SU-DHL-6 (cell line): ENCODE data around the gene LASP1.
A peak's percentile ranks its signal among the peaks of the same experiment; 100 is the strongest.
"Not testable (repeated sequence)": the region's sequence is repeated elsewhere in the genome, so short reads cannot be mapped to it uniquely, and the experiment has no call there.

Experiments
- H2AFZ ChIP-seq: fragments of 200-600 bp; sonication (generic); 2 replicates; pipeline ENCODE4 v1.6.1; 2014; ENCODE audit warnings: low read depth, mild to moderate bottlenecking, moderate library complexity, mixed read lengths, antibody characterized with exemption, low read length; ENCODE audit not compliant: severe bottlenecking
- H3F3A ChIP-seq: fragments of 200-600 bp; shearing (Covaris generic); 2 replicates; pipeline ENCODE4 v1.6.0; 2016; ENCODE audit warnings: antibody characterized with exemption, mild to moderate bottlenecking; ENCODE audit not compliant: insufficient read depth
- H3K27ac ChIP-seq: fragments of 200-600 bp; sonication (generic); 2 replicates; pipeline ENCODE4 v1.5.1; 2016; ENCODE audit warnings: low read depth, mild to moderate bottlenecking, low read length, moderate library complexity, mixed read lengths
- H3K27me3 ChIP-seq: fragments of 200-600 bp; sonication (generic), shearing (Covaris generic); 2 replicates; pipeline ENCODE4 v1.6.0; 2014; ENCODE audit warnings: mild to moderate bottlenecking, low read length
- H3K36me3 ChIP-seq: fragments of 200-600 bp; sonication (generic); 2 replicates; pipeline ENCODE4 v1.6.1; 2014; ENCODE audit warnings: mild to moderate bottlenecking, low read length, mixed read lengths
- H3K4me2 ChIP-seq: fragments of 300-600, 200-600 bp; shearing (Covaris generic), sonication (generic); 2 replicates; pipeline ENCODE4 v1.6.0; 2014; ENCODE audit warnings: low read length, low read depth, mild to moderate bottlenecking; ENCODE audit not compliant: poor library complexity, severe bottlenecking
- H3K4me3 ChIP-seq: fragments of 200-600 bp; sonication (generic); 2 replicates; pipeline ENCODE4 v1.5.1; 2014; ENCODE audit warnings: antibody characterized with exemption, low read length, mild to moderate bottlenecking, mixed read lengths; ENCODE audit not compliant: insufficient read depth, poor library complexity, severe bottlenecking
- H3K79me2 ChIP-seq: fragments of 200-600 bp; sonication (generic); 2 replicates; pipeline ENCODE4 v1.6.1; 2014; ENCODE audit warnings: mild to moderate bottlenecking, low read length, moderate library complexity; ENCODE audit not compliant: insufficient read depth
- H3K9ac ChIP-seq: fragments of 200-600 bp; sonication (generic); 2 replicates; pipeline ENCODE4 v1.7.0; 2014; ENCODE audit warnings: mild to moderate bottlenecking, low read length
- H3K9me2 ChIP-seq: fragments of 200-600 bp; sonication (generic); replicated peaks from 2 replicates; pipeline ENCODE4 v1.6.1; 2014; ENCODE audit warnings: low read length; ENCODE audit not compliant: insufficient read depth
- H3K9me3 ChIP-seq: fragments of 200-600 bp; sonication (generic); 2 replicates; pipeline ENCODE4 v1.6.1; 2014; ENCODE audit warnings: low read length, mixed read lengths; ENCODE audit not compliant: insufficient read depth
- H4K20me1 ChIP-seq: fragments of 200-600 bp; sonication (generic); 2 replicates; pipeline ENCODE4 v1.6.1; 2014; ENCODE audit warnings: low read depth, mild to moderate bottlenecking, antibody characterized with exemption, low read length, moderate library complexity, mixed read lengths
- CTCF ChIP-seq: fragments of 200-600 bp; sonication (generic); IDR thresholded peaks from one replicate; pipeline ENCODE4 v1.5.1; 2017; ENCODE audit warnings: antibody characterized with exemption, mild to moderate bottlenecking, low read length, moderate library complexity; ENCODE audit not compliant: insufficient read depth, poor library complexity, severe bottlenecking
- EZH2phosphoT487 ChIP-seq: fragments of 200-600 bp; sonication (generic), shearing (Covaris generic); conservative IDR thresholded peaks from 2 replicates; pipeline ENCODE4 v1.6.1; 2018; ENCODE audit warnings: mild to moderate bottlenecking, antibody characterized with exemption, low read length, moderate library complexity, mixed read lengths

The LASP1 gene

GRCh38 chr17:38853292-38854219, 16.3 kb upstream of the LASP1 start, which contains the start of gene RPL23:
Gene RPL23, minus strand, starts transcription at chr17:38853721. Its CDS starts 11 bp downstream, at chr17:38853710.
- Histone ChIP-seq H3K27me3 (no peaks in the 10 kb centered on the region), H3K36me3 (peaks cover 42% of the 10 kb centered on the region), H3K9me2 (no peaks in the 10 kb centered on the region), H3K4me3 (peak within 1 kb of the TSS; percentile 80), H3F3A (peaks cover 54% of the 10 kb centered on the region), H3K79me2 (peaks cover 34% of the 10 kb centered on the region), H3K9ac (peak within 1 kb of the TSS; percentile 72), H3K9me3 (no peaks in the 10 kb centered on the region), H3K4me2 (peak within 1 kb of the TSS; percentile 71), H4K20me1 (peaks cover 21% of the 10 kb centered on the region; the same call in 1 of the 2 replicates), H2AFZ (peak within 1 kb of the TSS; percentile 58), H3K27ac (peak within 1 kb of the TSS; percentile 83)
- TF ChIP-seq CTCF (no peak), EZH2phosphoT487 (no peak)

- H2AFZ ChIP-seq, H3K9me3 ChIP-seq, H3K9me2 ChIP-seq, H3K9ac ChIP-seq, H3K27ac ChIP-seq, H3K27me3 ChIP-seq, H3K4me3 ChIP-seq, H3K4me2 ChIP-seq: not testable (repeated sequence)
- H3F3A ChIP-seq: peaks cover 41% of the 10 kb centered on the region
- H3K36me3 ChIP-seq: peaks cover 27% of the 10 kb centered on the region
- H3K79me2 ChIP-seq: peaks cover 34% of the 10 kb centered on the region
- peaks cover 15% of the 10 kb centered on the region; the same call in 1 of the 2 replicates for H4K20me1 ChIP-seq
These were observed 14.7 kb upstream of the LASP1 start for GRCh38 chr17:38855101-38855714.

GRCh38 chr17:38857271-38857670, 12.6 kb upstream of the LASP1 start:
- Histone ChIP-seq H3K9ac (no peak overlapping the region), H3F3A (peaks cover 21% of the 10 kb centered on the region), H3K36me3 (peaks cover 7% of the 10 kb centered on the region), H3K4me3 (no peak overlapping the region), H4K20me1 (peaks cover 3% of the 10 kb centered on the region; the same call in 1 of the 2 replicates), H2AFZ (no peak overlapping the region), H3K79me2 (peaks cover 14% of the 10 kb centered on the region), H3K9me2 (no peaks in the 10 kb centered on the region), H3K4me2 (no peak overlapping the region), H3K9me3 (no peaks in the 10 kb centered on the region), H3K27ac (no peak overlapping the region), H3K27me3 (no peaks in the 10 kb centered on the region)
- TF ChIP-seq CTCF: no peak
- TF ChIP-seq EZH2phosphoT487: no peak
